HG03175 (cell line): ENCODE measurements around the gene SOWAHB.

Source experiments
- ATAC-seq: cut with Tn5 transposase; IDR thresholded peaks from one replicate; pipeline ENCODE4 v1.9.1; 2021; ENCODE audit warnings: mild to moderate bottlenecking, moderate library complexity; ENCODE audit not compliant: unreplicated experiment

The SOWAHB gene

GRCh38 chr4:76856243-76857073 is 41.5 kb downstream of the SOWAHB start:
- ATAC-seq, result no peak

GRCh38 chr4:76854858-76855257 is 43.1 kb downstream of the SOWAHB start:
- no peak for ATAC-seq

- no peak for ATAC-seq
Measured at GRCh38 chr4:76851375-76851774, 46.6 kb downstream of the SOWAHB start.

GRCh38 chr4:76850010-76850441 is 47.9 kb downstream of the SOWAHB start:
- no peak for ATAC-seq
